ENCODE data around the gene ADAM23. TPM values are rescaled to one million over a fixed set of nuclear protein-coding genes. Genes with fewer than 3 reads are reported as not detected.

The ADAM23 gene
- polyA plus RNA-seq, 2 of the 4 experiments (the other 2 are of a cell fraction), result 6.1 to 7.8 TPM

DNA sequence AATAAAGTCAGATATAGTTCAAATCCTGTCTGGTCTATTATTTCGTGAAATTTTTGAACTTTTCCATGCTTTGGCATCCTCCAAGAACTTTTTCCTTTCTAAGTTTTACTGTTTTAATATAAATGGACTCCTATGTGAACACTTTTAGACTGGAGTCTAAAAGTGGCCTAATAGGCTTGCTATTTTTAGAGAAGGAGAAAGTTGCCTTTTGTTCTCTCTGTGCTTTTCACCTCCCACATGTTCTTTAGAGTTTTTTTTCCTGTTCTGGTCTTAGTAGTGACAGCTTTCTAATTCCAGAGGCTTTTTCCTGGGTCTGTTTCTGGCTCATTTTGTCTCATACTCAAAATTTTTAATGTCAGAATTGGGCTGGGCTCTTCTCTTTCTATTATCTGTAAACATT, 72.2 kb downstream of the ADAM23 start:
- FAIRE-seq, result no peak
- no peak for ATAC-seq
- Histone ChIP-seq H3K4me3 (no peak overlapping the region), H3K27ac (no peak overlapping the region), H3K4me2 (no peak overlapping the region), H3K9me3 (no peaks in the 10 kb centered on the region), H3K4me1 (no peaks in the 10 kb centered on the region)
- no peak for DNase-seq (ENCODE audit: low read depth in 1 of 2, low spot score in 1 of 2)
- CTCF ChIA-PET, result interaction anchor here (1.0 kb wide), 1 partner anchor 10 kb away, joined by 4 read pairs; no protein-coding TSS in a partner anchor
- TF ChIP-seq, protein P1, sequence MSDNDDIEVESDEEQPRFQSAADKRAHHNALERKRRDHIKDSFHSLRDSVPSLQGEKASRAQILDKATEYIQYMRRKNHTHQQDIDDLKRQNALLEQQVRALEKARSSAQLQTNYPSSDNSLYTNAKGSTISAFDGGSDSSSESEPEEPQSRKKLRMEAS (IDR thresholded peaks at IDR 0.05), result no peak
- 13% methylated on average over 1 of the region's 1 CpG for WGBS (ENCODE audit: missing lambda C conversion rate)
- POLR2A ChIA-PET, result no interaction called here

DNA sequence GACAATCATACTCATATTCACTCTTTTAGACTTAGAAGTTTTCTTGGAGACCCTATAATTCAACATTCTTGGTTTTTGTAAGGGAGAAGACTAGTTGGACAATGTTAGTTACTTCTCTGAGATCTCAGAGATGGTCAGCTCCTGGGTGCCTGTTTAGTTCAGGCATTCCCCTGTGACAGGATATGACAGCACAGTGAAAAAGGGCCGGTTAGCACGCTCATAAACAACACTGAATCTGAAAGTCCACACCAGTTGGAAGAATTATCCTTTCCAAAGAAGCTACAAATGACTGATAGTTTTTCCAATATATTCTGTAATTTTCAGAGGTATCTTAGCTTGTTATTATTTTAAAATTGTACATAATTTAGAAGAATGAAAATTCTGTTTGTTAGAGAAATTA, 75.7 kb downstream of the ADAM23 start:
- H3K4me3 ChIP-seq, result no peak overlapping the region
- no peaks in the 10 kb centered on the region for H3K9me3 ChIP-seq
- CTCF ChIA-PET, result no interaction called here
- WGBS (ENCODE audit: missing lambda C conversion rate), result 41% methylated on average over 2 of the region's 2 CpGs
- POLR2A ChIA-PET, result no interaction called here
- TF ChIP-seq, protein P1 (IDR thresholded peaks at IDR 0.05), result no peak
- TF ChIP-seq EP300 (IDR thresholded peaks at IDR 0.05) (no peak), HDAC2 (IDR thresholded peaks at IDR 0.05) (no peak), CHD4 (IDR thresholded peaks at IDR 0.05; ENCODE audit: borderline replicate concordance) (no peak), MAZ (IDR thresholded peaks at IDR 0.05; ENCODE audit: borderline replicate concordance, low read depth, low read length) (no peak), TP53 (CRISPR knock-in tag; IDR thresholded peaks at IDR 0.05) (no peak), POLR2AphosphoS2 (conservative IDR thresholded peaks at IDR 0.05; ENCODE audit: low read length) (no peak)
- TF ChIP-seq, protein P2, sequence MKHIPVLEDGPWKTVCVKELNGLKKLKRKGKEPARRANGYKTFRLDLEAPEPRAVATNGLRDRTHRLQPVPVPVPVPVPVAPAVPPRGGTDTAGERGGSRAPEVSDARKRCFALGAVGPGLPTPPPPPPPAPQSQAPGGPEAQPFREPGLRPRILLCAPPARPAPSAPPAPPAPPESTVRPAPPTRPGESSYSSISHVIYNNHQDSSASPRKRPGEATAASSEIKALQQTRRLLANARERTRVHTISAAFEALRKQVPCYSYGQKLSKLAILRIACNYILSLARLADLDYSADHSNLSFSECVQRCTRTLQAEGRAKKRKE (CRISPR knock-in tag; IDR thresholded peaks at IDR 0.05; ENCODE audit: low read depth), result no peak
- TF ChIP-seq, protein P3, sequence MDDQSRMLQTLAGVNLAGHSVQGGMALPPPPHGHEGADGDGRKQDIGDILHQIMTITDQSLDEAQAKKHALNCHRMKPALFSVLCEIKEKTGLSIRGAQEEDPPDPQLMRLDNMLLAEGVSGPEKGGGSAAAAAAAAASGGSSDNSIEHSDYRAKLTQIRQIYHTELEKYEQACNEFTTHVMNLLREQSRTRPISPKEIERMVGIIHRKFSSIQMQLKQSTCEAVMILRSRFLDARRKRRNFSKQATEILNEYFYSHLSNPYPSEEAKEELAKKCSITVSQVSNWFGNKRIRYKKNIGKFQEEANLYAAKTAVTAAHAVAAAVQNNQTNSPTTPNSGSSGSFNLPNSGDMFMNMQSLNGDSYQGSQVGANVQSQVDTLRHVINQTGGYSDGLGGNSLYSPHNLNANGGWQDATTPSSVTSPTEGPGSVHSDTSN (IDR thresholded peaks at IDR 0.05), result no peak
- TF ChIP-seq, protein P4, sequence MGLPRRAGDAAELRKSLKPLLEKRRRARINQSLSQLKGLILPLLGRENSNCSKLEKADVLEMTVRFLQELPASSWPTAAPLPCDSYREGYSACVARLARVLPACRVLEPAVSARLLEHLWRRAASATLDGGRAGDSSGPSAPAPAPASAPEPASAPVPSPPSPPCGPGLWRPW (IDR thresholded peaks at IDR 0.05), result no peak
- TF ChIP-seq, protein P5, sequence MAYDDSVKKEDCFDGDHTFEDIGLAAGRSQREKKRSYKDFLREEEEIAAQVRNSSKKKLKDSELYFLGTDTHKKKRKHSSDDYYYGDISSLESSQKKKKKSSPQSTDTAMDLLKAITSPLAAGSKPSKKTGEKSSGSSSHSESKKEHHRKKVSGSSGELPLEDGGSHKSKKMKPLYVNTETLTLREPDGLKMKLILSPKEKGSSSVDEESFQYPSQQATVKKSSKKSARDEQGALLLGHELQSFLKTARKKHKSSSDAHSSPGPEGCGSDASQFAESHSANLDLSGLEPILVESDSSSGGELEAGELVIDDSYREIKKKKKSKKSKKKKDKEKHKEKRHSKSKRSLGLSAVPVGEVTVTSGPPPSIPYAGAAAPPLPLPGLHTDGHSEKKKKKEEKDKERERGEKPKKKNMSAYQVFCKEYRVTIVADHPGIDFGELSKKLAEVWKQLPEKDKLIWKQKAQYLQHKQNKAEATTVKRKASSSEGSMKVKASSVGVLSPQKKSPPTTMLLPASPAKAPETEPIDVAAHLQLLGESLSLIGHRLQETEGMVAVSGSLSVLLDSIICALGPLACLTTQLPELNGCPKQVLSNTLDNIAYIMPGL (CRISPR knock-in tag; IDR thresholded peaks at IDR 0.05; ENCODE audit: borderline replicate concordance), result no peak
- FAIRE-seq (no peak), DNase-seq (ENCODE audit: low read depth in 1 of 2, low spot score in 1 of 2) (no peak), ATAC-seq (no peak)
- no peak overlapping the region for H3K27ac ChIP-seq
- no peak overlapping the region for H3K4me2 ChIP-seq
- H3K4me1 ChIP-seq, result no peaks in the 10 kb centered on the region

DNA sequence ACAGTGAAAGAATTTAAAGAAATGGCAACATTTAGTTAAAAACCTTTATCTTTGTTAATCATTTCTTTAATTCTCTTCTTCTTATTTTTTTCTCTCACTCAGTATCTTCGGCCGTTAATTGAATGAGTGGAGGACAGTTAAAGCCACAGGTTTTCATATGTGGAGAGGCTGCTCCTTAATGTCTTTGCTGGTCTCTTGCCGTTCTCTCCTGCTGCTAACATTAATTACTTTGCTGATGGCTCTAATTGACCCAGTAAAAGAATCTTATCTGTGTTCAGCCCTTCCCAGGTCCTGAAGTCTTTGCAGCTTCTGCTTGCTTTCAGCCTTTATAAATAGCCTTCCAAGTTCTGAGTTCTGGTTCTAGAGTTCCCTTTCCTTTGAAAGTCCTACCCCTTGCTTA, 77.1 kb downstream of the ADAM23 start:
- no peak overlapping the region for H3K4me3 ChIP-seq
- no peak overlapping the region for H3K27ac ChIP-seq
- TF ChIP-seq SMC3 (IDR thresholded peaks at IDR 0.05), result no peak
- TF ChIP-seq RCOR1 (IDR thresholded peaks at IDR 0.05; ENCODE audit: low read depth, low read length), result no peak
- no peak for TF ChIP-seq HDAC2 (IDR thresholded peaks at IDR 0.05)
- no peak for TF ChIP-seq POLR2AphosphoS2 (conservative IDR thresholded peaks at IDR 0.05; ENCODE audit: low read length)
- TF ChIP-seq HEYL (CRISPR knock-in tag; IDR thresholded peaks at IDR 0.05), result no peak
- TF ChIP-seq, protein P3 (IDR thresholded peaks at IDR 0.05), result no peak
- H3K4me1 ChIP-seq, result no peaks in the 10 kb centered on the region
- no peak overlapping the region for H3K4me2 ChIP-seq
- H3K9me3 ChIP-seq, result no peaks in the 10 kb centered on the region
- FAIRE-seq (no peak), ATAC-seq (no peak), DNase-seq (ENCODE audit: low read depth in 1 of 2, low spot score in 1 of 2) (no peak)
- POLR2A ChIA-PET, result no interaction called here
- WGBS (ENCODE audit: missing lambda C conversion rate), result 66% methylated on average over 3 of the region's 3 CpGs
- CTCF ChIA-PET, result no interaction called here

Data from A549 (cell line).